Osteoblast (primary cell): ENCODE results near the gene LRRC18. TPM values are rescaled to one million over a fixed set of nuclear protein-coding genes. Genes with fewer than 3 reads are reported as not detected.

ENCODE experiments used
- DNase-seq: peaks from one replicate; pipeline ENCODE4 v3.0.0; 2011; ENCODE audit warnings: low spot score, mixed read lengths; ENCODE audit not compliant: insufficient read length; ENCODE audit errors: missing footprints
- H2AFZ ChIP-seq: 2 replicates; pipeline ENCODE4 v1.6.0; 2011; ENCODE audit warnings: mild to moderate bottlenecking, low read length
- H3K27ac ChIP-seq: 2 replicates; pipeline ENCODE4 v1.5.1; 2011; ENCODE audit warnings: mild to moderate bottlenecking, low read depth, low read length, moderate library complexity
- H3K27me3 ChIP-seq: 2 replicates; pipeline ENCODE4 v1.6.0; 2012; ENCODE audit warnings: mild to moderate bottlenecking, control low read depth, inconsistent platforms, low read length, moderate library complexity; ENCODE audit not compliant: insufficient read depth
- H3K36me3 ChIP-seq: 2 replicates; pipeline ENCODE4 v1.5.1; 2011; ENCODE audit warnings: mild to moderate bottlenecking, low read length, control low read depth, moderate library complexity; ENCODE audit not compliant: insufficient read depth
- H3K4me1 ChIP-seq: 2 replicates; pipeline ENCODE4 v1.5.1; 2011; ENCODE audit warnings: mild to moderate bottlenecking, low read length, control low read depth, moderate library complexity; ENCODE audit not compliant: insufficient read depth
- H3K4me2 ChIP-seq: 2 replicates; pipeline ENCODE4 v1.6.0; 2011; ENCODE audit warnings: mild to moderate bottlenecking, low read length; ENCODE audit not compliant: insufficient read depth
- H3K4me3 ChIP-seq: fragments of 200-600 bp; sonication (generic); 3 replicates; pipeline ENCODE4 v1.5.1; 2012; ENCODE audit warnings: mild to moderate bottlenecking, low read length, inconsistent platforms; ENCODE audit not compliant: insufficient read depth
- H3K79me2 ChIP-seq: 2 replicates; pipeline ENCODE4 v1.6.0; 2012; ENCODE audit warnings: mild to moderate bottlenecking, low read length, control low read depth, inconsistent platforms; ENCODE audit not compliant: insufficient read depth
- H3K9me3 ChIP-seq: 2 replicates; pipeline ENCODE4 v1.5.1; 2011; ENCODE audit warnings: low read depth, low read length, control low read depth
- H4K20me1 ChIP-seq: 2 replicates; pipeline ENCODE4 v1.6.0; 2012; ENCODE audit warnings: mild to moderate bottlenecking, low read length, control low read depth; ENCODE audit not compliant: insufficient read depth
- CTCF ChIP-seq: IDR thresholded peaks from 2 replicates; pipeline ENCODE4 v1.5.1; 2011; ENCODE audit warnings: mild to moderate bottlenecking, low read depth, low read length, moderate library complexity; ENCODE audit errors: extremely low read depth
- total RNA-seq: library from RNA; depleted of rRNA; stranded (reverse); fragments of >200 nt; gene quantifications from 2 replicates; pipeline ENCODE4 v1.2.3, GENCODE V29; 2012

Gene LRRC18
- total RNA-seq, 1 donor, result not detected

- H3K9me3 ChIP-seq, result no peaks in the 10 kb centered on the region
- no peaks in the 10 kb centered on the region for H3K79me2 ChIP-seq
- H3K4me2 ChIP-seq, result no peak overlapping the region
- no peaks in the 10 kb centered on the region for H3K36me3 ChIP-seq
- DNase-seq, result no peak
- H3K4me3 ChIP-seq, result no peak overlapping the region
- H3K27ac ChIP-seq, result no peak overlapping the region
- no peaks in the 10 kb centered on the region for H4K20me1 ChIP-seq
- TF ChIP-seq CTCF, result no peak
- no peaks in the 10 kb centered on the region for H3K4me1 ChIP-seq
- H2AFZ ChIP-seq, result no peak overlapping the region
- peaks cover 18% of the 10 kb centered on the region for H3K27me3 ChIP-seq
Measured at GRCh38 chr10:48946332-48946731, 6.7 kb upstream of the LRRC18 start.

GRCh38 chr10:48945441-48946130 is 5.9 kb upstream of the LRRC18 start:
- Histone ChIP-seq H3K36me3 (no peaks in the 10 kb centered on the region), H3K79me2 (no peaks in the 10 kb centered on the region), H2AFZ (no peak overlapping the region), H3K4me2 (no peak overlapping the region), H3K9me3 (no peaks in the 10 kb centered on the region), H3K4me1 (no peaks in the 10 kb centered on the region), H3K27me3 (peaks cover 18% of the 10 kb centered on the region), H4K20me1 (no peaks in the 10 kb centered on the region), H3K4me3 (no peak overlapping the region), H3K27ac (no peak overlapping the region)
- DNase-seq, result peak; percentile 52
- no peak for TF ChIP-seq CTCF

- Histone ChIP-seq H3K27me3 (peaks cover 18% of the 10 kb centered on the region), H3K4me3 (no peak overlapping the region), H4K20me1 (no peaks in the 10 kb centered on the region), H3K4me2 (no peak overlapping the region), H3K79me2 (no peaks in the 10 kb centered on the region), H3K4me1 (no peaks in the 10 kb centered on the region), H3K27ac (no peak overlapping the region), H3K9me3 (no peaks in the 10 kb centered on the region), H3K36me3 (no peaks in the 10 kb centered on the region), H2AFZ (no peak overlapping the region)
- DNase-seq, result peak; percentile 58
- TF ChIP-seq CTCF, result no peak
Measured at GRCh38 chr10:48944171-48944570, 4.5 kb upstream of the LRRC18 start.

- no peak overlapping the region for H3K4me3 ChIP-seq
- H3K27me3 ChIP-seq, result peaks cover 12% of the 10 kb centered on the region
- H3K4me2 ChIP-seq, result no peak overlapping the region
- H4K20me1 ChIP-seq, result no peaks in the 10 kb centered on the region
- no peaks in the 10 kb centered on the region for H3K79me2 ChIP-seq
- no peak for DNase-seq
- H3K36me3 ChIP-seq, result no peaks in the 10 kb centered on the region
- no peak overlapping the region for H3K27ac ChIP-seq
- TF ChIP-seq CTCF, result no peak
- no peaks in the 10 kb centered on the region for H3K9me3 ChIP-seq
- H3K4me1 ChIP-seq, result no peaks in the 10 kb centered on the region
- no peak overlapping the region for H2AFZ ChIP-seq
Measured at GRCh38 chr10:48943096-48943495, 3.5 kb upstream of the LRRC18 start.
